NCI-H1105 (cell line): ENCODE measurements around the gene ANKS3.

Source experiments
- DNase-seq: peaks from one replicate; lab custom pipeline; 2025; lab: John Stamatoyannopoulos, UW

ANKS3 gene

DNA sequence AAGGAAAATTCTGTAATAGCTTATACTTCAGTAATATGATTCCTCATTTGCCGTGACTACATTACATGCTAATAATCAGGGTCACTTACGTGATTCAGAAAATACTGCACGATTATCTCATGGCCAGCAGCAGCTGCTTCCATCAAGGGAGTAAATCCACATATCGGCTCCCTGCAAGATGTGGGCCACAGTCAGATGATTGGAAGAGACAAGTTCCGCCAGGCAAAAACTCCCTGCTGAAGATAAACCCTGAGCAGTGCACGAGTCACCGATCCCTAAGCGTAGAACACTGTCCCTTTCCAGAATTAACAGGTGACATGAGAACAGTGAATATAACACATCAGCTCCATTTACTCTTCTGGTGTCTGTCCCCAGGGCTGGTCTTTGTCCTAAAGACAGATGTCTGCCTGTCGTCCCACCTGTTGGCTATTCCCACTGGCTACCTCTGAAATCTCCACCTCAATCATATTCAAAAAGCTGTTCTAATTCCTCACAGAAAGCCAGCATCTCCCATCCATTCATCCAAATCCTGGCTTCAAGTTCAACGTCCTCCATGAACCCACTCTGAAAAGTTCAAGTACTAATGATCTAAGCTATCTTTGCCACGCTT is 9.3 kb downstream of the ANKS3 start:
- DNase-seq: no peak

DNA sequence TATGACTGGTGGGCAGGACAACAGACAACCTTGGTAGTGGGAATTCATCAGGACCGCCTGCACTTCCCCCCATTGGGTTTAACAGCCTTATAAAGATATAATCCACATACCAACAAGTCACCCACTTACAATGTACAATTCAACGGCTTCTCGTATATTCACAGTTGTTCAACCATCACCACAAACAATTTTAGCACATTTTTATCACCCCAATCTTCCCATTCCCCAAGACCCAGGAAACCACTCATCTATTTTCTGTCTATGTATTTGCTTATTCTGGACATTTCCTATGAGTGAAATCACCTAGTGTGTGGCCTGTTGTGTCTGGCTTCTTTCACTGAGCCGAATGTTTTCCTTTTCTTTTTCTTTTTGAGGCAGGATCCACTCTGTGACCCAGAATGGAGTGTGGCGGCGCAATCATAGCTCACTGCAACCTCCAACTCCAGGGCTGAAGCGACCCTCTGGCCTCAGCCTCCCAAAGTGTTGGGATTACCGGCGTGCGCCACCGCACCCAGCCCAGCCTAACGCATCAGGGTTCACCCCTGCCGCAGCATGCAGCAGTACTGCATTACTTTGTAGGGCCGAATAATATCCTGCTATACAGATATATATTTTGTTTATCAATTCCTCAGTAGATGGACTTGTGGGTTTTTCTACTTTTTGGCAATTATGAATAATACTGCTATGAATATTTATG is 10.9 kb downstream of the ANKS3 start:
- DNase-seq: no peak

GRCh38 chr16:4718466-4718865 is 15.6 kb downstream of the ANKS3 start:
- DNase-seq: no peak

DNA sequence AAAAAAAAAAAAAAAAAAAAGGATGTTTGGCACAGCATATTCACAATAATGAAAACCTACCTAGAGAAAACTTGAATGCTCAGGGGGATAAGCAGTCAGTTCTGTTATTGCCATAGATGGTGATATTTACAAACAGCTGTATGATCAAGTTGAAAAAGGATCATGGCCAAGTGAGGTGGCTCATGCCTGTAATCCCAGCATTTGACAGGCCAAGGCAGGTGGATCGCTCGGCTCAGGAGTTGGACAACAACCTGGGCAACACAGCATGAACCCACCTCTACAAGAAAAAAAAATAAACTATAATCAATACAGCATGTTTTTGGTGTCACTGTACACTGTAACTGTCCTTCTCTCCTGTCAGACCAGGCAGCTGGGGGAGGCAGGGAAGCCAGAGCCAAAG is 19.1 kb downstream of the ANKS3 start:
- DNase-seq: no peak

DNA sequence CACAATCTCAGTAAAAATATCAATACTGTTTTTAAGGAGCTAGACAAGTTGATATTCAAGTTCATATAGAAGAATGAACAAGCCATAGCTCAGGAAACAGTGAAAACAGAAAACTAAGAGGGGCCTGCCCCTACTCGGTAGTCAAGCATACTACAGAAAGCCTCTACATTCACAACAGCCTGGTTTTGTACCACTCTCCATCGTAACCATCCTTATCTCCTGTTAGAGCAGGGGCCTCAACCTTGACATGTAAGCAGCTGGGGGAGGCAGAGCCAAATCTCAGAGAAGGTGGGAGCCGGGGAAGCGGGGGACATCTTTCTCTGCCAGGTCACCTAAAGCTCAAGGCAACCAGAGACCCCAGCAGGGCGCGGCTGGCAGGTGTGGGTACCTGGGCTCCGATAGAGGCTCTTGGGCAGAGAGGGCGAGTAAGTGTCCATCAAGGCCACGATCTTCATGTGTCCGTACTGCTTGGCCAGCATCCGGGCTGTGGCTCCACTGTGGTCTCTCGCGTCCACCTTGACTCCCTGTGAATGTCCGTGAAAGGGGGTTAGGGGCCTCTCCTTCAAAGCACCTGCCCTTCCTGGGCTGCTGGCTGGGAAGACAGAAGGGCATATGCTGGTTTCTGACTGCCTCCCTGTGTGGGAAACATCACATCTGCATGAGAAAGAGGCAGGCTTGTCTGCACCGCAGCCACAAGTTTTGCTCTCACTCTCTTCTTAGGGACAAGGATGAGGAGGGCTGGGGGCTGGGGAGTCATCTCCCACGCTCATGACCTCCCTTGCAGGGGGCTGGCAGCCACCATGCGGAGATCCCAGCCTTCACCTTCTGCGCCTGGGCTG is 20.2 kb downstream of the ANKS3 start:
- no peak for DNase-seq

DNA sequence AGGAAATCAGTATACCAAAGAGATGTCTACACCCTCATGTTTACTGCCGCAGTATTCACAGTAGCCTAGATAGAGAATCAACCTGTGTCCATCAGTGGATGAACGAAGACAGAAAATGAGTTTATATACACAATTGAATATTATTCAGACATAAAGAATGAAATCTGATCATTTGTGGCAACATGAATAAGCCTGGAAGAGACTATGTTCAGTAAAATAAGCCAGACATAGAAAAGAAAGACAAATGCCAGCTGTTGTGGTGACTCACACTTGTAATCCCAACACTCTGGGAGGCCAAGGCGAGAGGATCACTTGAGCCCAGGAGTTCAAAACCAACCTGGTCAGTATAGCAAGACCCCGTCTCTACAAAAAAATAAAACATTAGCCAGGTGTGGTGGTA is 24.6 kb downstream of the ANKS3 start:
- no peak for DNase-seq

DNA sequence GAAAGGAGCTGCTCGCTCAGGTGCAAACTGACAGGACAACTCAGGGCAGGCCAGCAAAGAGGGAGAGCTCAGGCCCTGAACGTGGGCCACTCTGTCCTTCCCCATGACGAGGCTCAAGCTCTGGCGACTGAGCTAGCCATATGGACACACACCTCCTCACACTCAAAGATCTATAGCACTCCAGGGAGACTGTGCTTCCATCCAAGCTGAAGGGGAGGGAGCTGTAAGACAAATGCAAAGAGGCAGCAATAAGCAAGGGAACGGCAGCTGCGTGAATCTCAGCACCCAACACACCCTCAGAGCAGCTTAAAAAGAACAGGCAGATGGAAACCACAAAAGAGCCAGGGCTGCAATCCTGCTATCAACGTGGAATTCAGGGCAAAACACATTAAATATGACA is 27.2 kb downstream of the ANKS3 start:
- DNase-seq: no peak

DNA sequence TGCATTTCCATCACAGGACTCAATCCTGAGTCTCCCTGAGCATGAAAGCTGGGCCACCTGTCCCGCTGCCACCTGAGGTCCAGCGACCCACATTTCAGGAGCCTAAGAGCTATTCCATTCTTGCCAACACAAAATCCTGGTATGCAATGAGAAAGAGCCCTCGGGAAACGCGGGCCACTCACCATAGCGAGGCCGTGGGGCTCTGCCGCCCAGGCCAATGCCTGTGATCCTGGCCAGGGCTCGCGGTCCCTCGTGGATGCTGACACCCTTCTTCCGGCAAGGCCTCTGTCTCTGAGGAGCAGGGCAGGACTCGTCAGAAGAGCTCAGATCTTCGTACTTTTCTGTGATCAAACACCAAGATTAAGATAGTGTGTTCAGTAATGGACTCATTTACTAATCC is 29.2 kb downstream of the ANKS3 start:
- no peak for DNase-seq

- no peak for DNase-seq
Measured at GRCh38 chr16:4704491-4704890, 29.6 kb downstream of the ANKS3 start.

DNA sequence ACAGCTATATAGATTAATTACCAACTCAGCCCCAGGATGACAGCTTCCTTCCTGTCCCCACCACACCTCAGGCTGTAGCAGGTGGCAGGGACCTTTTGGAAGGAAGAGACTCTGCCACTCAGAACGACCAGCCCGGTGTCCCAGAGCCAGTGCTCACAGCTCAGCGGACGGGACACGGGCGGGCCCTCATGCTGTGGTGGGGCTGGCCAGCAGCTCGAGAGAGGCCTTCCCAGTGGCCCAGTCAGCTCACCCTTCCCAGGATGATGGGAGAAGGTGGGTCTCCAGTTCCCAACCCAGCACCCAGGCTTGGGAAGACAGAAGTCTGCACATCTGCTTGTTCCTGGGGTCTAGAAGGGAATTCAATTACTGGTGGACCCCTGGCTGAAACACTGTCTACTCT is 30.2 kb downstream of the ANKS3 start:
- DNase-seq: no peak

- no peak for DNase-seq
Measured at GRCh38 chr16:4702466-4702808, 31.6 kb downstream of the ANKS3 start.

GRCh38 chr16:4701791-4702465 is 32.1 kb downstream of the ANKS3 start:
- DNase-seq: no peak

GRCh38 chr16:4700997-4701743 is 32.9 kb downstream of the ANKS3 start:
- no peak for DNase-seq

DNA sequence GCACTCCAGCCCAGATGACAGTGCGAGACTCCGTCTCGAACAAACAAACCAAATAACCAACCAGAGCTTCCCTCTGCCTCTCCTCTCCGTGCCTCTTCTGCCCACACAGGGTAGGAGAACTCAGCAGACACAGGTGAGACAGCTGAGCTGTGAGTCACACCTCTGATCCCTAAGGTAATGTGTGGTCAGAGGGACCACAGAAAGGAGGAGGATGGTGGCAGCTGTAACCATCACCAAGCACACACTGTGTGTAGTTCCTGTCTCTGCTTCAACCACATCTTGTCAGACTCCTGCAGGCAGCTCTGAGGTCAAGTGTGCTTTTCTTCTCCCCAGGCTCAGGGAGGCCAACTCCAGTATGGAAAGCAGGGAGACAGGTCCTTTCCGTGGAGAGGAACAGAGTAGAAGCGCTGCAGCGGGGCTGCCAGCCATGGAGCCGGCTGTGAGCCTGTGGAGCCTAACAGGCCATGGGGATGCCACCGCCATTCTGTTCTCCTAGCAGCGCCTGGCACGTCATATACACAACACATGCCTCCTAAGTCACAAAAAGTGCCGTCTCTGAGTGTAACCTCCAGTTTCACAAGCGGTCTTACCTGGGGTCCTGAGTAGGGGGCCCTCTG is 33.6 kb downstream of the ANKS3 start:
- DNase-seq: no peak

- no peak for DNase-seq
Measured at GRCh38 chr16:4699046-4699556, 35.0 kb downstream of the ANKS3 start.

DNA sequence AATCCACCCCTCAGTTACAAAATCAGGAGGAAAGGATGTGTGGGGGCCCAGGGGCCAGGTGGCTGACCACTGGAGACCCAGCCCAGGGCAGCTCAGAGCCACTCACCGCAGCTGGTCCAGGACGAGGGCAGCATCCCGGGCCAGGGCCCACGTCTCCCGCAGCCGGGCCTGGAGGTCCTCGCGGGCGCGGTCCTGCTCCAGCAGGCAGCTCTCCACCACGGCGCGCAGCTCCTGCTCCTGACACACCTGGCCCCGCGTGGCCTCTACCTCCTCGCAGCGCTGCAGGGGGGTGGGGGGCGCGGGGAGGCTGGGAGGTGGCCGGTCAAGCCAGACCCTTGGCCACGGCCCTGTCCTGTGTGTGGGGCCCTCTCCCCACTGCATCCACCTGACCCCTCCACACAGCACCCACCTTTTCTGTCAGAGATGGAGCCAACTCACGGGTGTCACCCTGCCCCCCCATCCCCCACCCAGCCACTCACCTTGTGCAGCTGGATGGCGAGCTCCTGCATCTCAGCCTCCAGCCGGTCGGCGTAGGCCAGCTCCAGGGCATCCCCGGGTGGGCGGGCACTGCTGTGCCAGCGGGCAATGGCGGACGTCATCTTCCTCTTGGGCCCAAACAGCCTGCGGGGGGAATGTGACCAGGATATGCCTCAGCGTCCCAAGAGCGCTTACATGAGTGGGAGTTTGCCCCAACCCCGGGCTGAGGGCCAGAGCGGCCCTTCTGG is 35.6 kb downstream of the ANKS3 start:
- DNase-seq: no peak

DNA sequence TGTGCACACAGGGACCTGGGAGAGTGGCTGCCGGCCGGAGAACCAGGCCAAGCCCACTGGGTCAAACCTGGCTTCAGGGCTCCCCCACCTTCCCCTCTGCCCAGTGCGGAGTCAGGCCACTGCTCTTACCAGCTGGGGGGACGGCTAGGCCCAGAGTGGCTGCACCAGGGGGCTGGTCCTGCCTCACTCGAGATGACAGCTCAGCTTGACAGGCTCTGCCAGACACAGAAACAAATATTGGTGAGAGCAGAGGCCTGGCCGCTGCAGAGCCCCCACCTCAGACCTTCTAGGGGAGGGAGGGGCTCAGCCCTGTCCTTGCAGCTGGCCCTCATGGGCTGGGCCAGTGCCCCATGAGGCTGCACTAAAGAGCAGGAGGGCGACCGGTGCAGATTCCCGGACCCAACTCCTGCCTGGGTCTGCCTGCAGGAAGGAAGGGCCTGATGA is 36.2 kb downstream of the ANKS3 start:
- no peak for DNase-seq

GRCh38 chr16:4696905-4697847 is 36.9 kb downstream of the ANKS3 start:
- no peak for DNase-seq

GRCh38 chr16:4696172-4696904 is 37.7 kb downstream of the ANKS3 start:
- no peak for DNase-seq
